ENCODE data around the gene STPG1.

GRCh38 chr1:24418898-24419628 is 5.5 kb upstream of the STPG1 start:
- TF ChIP-seq CTCF (IDR thresholded peaks at IDR 0.05; ENCODE audit: insufficient read depth, low read length, poor library complexity, severe bottlenecking) (no peak), EZH2phosphoT487 (conservative IDR thresholded peaks at IDR 0.05; ENCODE audit: low read length) (no peak)

Data from SU-DHL-6 (cell line).